Cardiac muscle cell (in vitro differentiated cells and primary cell): Measurements from ENCODE around the gene THADA. TPM values are rescaled to one million over a fixed set of nuclear protein-coding genes. Genes with fewer than 3 reads are reported as not detected.

ENCODE experiments used
- DNase-seq, 2 donors: peaks; one replicate each; pipeline versions ENCODE4 v3.0.0 to v3.0.0-alpha.2; 2010 to 2017; ENCODE audit warnings: low read depth in 1 of 2, low spot score in 1 of 2
- H3K27ac ChIP-seq: fragments of 200-600 bp; sonication (generic); 2 replicates; pipeline ENCODE4 v1.5.1; 2016
- H3K27me3 ChIP-seq: fragments of 200-600 bp; sonication (generic); 2 replicates; pipeline ENCODE4 v1.6.0; 2016; ENCODE audit warnings: control low read depth
- H3K36me3 ChIP-seq: fragments of 200-600 bp; sonication (generic); 2 replicates; pipeline ENCODE4 v1.5.1; 2016; ENCODE audit warnings: control low read depth
- H3K4me1 ChIP-seq: fragments of 200-600 bp; sonication (generic); 2 replicates; pipeline ENCODE4 v1.8.1; 2017; ENCODE audit warnings: low read depth, mild to moderate bottlenecking, mixed run types
- H3K4me3 ChIP-seq: fragments of 200-600 bp; sonication (generic); 2 replicates; pipeline ENCODE4 v1.5.1; 2016; ENCODE audit warnings: mild to moderate bottlenecking
- H3K9me3 ChIP-seq: fragments of 200-600 bp; sonication (generic); 2 replicates; pipeline ENCODE4 v1.5.1; 2017; ENCODE audit warnings: low read depth, mild to moderate bottlenecking, control low read depth
- polyA plus RNA-seq: library from polyadenylated mRNA; unstranded; fragments of >200 nt; fragmentation: Nextera tagmentation; extraction: Ambion mirVana; gene quantifications from 2 replicates; pipeline ENCODE4 v1.2.1, GENCODE V29; 2016
- total RNA-seq: library from RNA; depleted of rRNA; stranded (reverse); fragments of >200 nt; gene quantifications from 2 replicates; pipeline ENCODE4 v1.2.3, GENCODE V29; 2016
- TF ChIP-seq, protein P1 (sequence below): IDR thresholded peaks from 2 replicates; pipeline ENCODE4 v1.5.1; 2012; ENCODE audit warnings: low read depth, mild to moderate bottlenecking, low read length

THADA gene
- total and polyA plus RNA-seq, 2 experiments from 2014 or later = 11.9 to 17.3 TPM

DNA sequence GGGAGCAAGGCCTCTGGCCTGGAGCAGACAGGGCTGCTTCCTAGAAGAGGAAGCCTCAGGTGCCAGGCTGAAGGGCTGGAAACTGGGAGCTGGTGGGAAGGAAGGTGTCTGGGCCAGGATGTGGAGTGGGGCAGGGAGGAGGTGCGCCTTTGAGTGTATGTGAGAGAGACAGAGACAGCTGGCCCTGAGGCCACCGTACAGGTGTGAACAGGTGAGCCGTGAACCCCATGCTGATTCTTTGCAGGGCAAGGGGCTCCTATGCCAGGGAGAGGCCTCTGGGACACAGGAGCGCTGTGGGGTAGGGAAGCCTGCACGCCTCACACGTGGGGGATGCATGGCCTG is 385.7 kb downstream of the THADA start:
- DNase-seq = no peak
- no peaks in the 10 kb centered on the region for H3K9me3 ChIP-seq
- no peaks in the 10 kb centered on the region for H3K4me1 ChIP-seq
- no peak overlapping the region for H3K27ac ChIP-seq
- no peaks in the 10 kb centered on the region for H3K27me3 ChIP-seq
- TF ChIP-seq, protein P1, sequence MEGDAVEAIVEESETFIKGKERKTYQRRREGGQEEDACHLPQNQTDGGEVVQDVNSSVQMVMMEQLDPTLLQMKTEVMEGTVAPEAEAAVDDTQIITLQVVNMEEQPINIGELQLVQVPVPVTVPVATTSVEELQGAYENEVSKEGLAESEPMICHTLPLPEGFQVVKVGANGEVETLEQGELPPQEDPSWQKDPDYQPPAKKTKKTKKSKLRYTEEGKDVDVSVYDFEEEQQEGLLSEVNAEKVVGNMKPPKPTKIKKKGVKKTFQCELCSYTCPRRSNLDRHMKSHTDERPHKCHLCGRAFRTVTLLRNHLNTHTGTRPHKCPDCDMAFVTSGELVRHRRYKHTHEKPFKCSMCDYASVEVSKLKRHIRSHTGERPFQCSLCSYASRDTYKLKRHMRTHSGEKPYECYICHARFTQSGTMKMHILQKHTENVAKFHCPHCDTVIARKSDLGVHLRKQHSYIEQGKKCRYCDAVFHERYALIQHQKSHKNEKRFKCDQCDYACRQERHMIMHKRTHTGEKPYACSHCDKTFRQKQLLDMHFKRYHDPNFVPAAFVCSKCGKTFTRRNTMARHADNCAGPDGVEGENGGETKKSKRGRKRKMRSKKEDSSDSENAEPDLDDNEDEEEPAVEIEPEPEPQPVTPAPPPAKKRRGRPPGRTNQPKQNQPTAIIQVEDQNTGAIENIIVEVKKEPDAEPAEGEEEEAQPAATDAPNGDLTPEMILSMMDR = no peak
- H3K4me3 ChIP-seq = no peak overlapping the region
- no peaks in the 10 kb centered on the region for H3K36me3 ChIP-seq

DNA sequence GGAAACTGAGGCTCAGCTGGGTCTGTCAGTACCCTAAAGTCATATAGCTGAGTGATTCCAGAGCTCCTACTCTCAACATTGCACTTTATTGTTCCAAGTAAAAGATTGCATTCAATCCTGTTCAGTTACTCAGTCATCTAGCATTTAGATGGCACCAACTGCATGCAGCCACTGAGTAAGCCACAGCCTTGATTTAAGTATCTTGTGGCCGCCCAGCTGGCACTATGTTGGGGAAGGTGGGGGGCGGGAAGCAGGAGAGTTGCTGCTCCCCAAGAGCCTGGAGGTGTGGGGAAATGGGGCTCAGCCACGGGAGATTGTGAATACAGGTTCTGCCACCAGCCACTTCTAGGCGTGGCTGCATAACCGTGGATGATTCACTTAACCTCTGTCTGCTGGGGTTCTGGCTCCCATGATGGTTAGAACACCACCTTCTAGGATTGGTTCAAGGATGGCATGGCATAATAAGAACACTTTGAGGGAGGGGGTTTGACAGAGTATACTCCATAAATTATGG is 386.6 kb downstream of the THADA start:
- H3K36me3 ChIP-seq = no peaks in the 10 kb centered on the region
- H3K27me3 ChIP-seq = no peaks in the 10 kb centered on the region
- no peak overlapping the region for H3K27ac ChIP-seq
- no peaks in the 10 kb centered on the region for H3K9me3 ChIP-seq
- TF ChIP-seq, protein P1 = no peak
- H3K4me1 ChIP-seq = no peaks in the 10 kb centered on the region
- no peak overlapping the region for H3K4me3 ChIP-seq
- no peak for DNase-seq

DNA sequence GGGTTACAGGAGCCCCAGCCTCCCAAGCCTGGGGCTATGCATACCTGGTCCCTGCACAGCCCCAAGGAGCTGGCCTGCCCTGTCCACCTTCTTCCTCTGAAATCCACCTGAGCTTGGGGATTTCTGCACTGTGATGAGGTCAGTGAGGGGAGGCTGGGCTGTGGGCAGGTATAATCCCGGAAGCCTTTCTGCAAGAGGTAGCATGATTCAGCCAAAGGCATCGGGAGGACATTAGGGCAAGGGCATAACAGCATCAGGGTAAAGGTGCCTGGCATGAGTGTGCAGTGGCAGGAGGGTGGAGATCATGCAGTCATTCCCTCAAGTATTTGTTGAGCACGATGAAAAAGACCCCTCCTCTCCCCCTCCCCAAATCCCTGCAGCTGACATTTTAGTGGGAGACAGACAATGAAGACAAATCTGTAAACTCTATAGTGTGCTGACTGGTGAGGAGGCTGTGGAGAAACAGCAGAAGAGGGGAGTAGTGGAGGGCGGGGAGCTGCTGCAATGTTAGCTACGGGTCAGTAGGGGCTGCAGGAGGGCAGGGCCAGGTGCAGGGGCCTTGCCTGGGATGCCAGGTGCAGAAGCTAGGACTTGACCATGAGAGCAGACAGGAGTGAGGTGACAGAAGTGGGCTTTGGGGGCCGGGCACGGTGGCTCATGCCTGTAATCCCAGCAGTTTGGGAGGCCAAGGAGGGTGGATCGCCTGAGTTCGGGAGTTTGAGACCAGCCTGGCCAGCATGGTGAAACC is 388.1 kb downstream of the THADA start:
- H3K4me1 ChIP-seq = no peaks in the 10 kb centered on the region
- no peak overlapping the region for H3K27ac ChIP-seq
- H3K27me3 ChIP-seq = no peaks in the 10 kb centered on the region
- no peaks in the 10 kb centered on the region for H3K36me3 ChIP-seq
- TF ChIP-seq, protein P1 = no peak
- no peak overlapping the region for H3K4me3 ChIP-seq
- no peaks in the 10 kb centered on the region for H3K9me3 ChIP-seq
- DNase-seq = no peak

DNA sequence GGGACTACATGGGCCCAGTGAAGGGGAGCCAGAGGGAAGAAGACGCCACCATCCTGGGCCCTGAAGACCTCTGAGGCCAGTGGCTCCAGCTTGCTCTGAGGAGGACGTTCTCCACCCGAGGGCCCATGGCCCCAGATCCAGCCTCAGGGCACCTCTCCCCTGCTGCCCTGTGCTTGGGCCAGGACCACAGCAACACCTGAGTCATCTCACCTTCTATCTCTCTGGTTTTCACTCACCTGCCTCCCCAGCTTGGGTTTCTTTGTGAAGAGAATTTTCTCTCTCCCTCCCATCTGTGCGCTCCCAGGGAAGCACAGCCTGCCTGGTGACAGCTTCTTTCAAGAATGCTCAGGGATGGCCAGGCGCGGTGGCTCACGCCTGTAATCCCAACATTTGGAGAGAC is 389.2 kb downstream of the THADA start:
- H3K27me3 ChIP-seq = no peaks in the 10 kb centered on the region
- H3K9me3 ChIP-seq = no peaks in the 10 kb centered on the region
- DNase-seq = no peak
- H3K27ac ChIP-seq = no peak overlapping the region
- TF ChIP-seq, protein P1 = no peak
- H3K36me3 ChIP-seq = no peaks in the 10 kb centered on the region
- H3K4me3 ChIP-seq = no peak overlapping the region
- H3K4me1 ChIP-seq = no peaks in the 10 kb centered on the region

DNA sequence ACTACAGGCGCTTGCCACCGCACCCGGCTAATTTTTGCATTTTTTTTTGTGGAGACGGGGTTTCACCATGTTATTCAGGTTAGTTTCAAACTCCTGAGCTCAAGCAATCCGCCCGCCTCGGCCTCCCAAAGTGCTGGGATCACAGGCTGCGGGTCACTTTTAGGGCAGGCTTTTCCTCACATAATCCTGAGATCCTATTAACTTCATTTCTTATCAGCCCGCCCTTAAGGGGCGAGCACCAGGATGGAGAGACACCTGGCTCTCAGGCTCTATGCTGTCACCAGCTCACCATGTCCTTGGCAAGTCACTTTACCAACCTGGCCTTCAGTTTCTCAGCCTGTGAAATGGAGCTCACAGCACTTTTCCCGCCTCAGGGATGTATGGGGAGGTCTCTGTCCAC is 392.5 kb downstream of the THADA start:
- no peak for DNase-seq
- TF ChIP-seq, protein P1 = no peak
- H3K4me1 ChIP-seq = no peaks in the 10 kb centered on the region
- H3K4me3 ChIP-seq = no peak overlapping the region
- H3K36me3 ChIP-seq = no peaks in the 10 kb centered on the region
- H3K27me3 ChIP-seq = no peaks in the 10 kb centered on the region
- no peak overlapping the region for H3K27ac ChIP-seq
- no peaks in the 10 kb centered on the region for H3K9me3 ChIP-seq
